K562 (cell line): ENCODE data around the gene CD93. TPM values are rescaled to one million over a fixed set of nuclear protein-coding genes. Genes with fewer than 3 reads are reported as not detected.
A peak's percentile ranks its signal among the peaks of the same experiment; 100 is the strongest.

Experiments used
- ARID1B ChIP-seq: fragments of 450-650 bp; IDR thresholded peaks from 2 replicates; pipeline ENCODE4 v1.6.1; 2016; ENCODE audit warnings: antibody characterized with exemption, mild to moderate bottlenecking, inconsistent platforms
- ARID2 ChIP-seq: fragments of 450-650 bp; IDR thresholded peaks from 2 replicates; pipeline ENCODE4 v1.6.1; 2017; ENCODE audit warnings: antibody characterized with exemption, mild to moderate bottlenecking
- CHCHD3 ChIP-seq: fragments of 250-450 bp; sonication (Bioruptor Pico); IDR thresholded peaks from 2 replicates; pipeline ENCODE4 v2.1.2; 2022; ENCODE audit warnings: mild to moderate bottlenecking
- CHD2 ChIP-seq: IDR thresholded peaks from 2 replicates; pipeline ENCODE4 v1.6.1; 2011; ENCODE audit warnings: low read depth, low read length
- CREBBP ChIP-seq: IDR thresholded peaks from one replicate; pipeline ENCODE4 v1.6.1; 2012; ENCODE audit warnings: low read depth, mild to moderate bottlenecking, control low read depth, inconsistent platforms, low read length
- HOXB6 ChIP-seq: fragments of 250-450 bp; sonication (Bioruptor Pico); IDR thresholded peaks from 2 replicates; pipeline ENCODE4 v1.5.1; 2022; ENCODE audit warnings: mild to moderate bottlenecking, borderline replicate concordance
- LCOR ChIP-seq: sonication (generic); formaldehyde crosslinking; IDR thresholded peaks from 2 replicates; pipeline ENCODE4 v1.8.0; 2022; ENCODE audit warnings: mild to moderate bottlenecking, missing genetic modification reagents
- NR3C1 ChIP-seq: sonication (generic); formaldehyde crosslinking; IDR thresholded peaks from 2 replicates; pipeline ENCODE4 v1.8.1; 2022; ENCODE audit warnings: missing genetic modification reagents
- POU5F1 ChIP-seq: fragments of 150-350 bp; IDR thresholded peaks from 2 replicates; pipeline ENCODE4 v1.6.1; 2014; ENCODE audit warnings: borderline replicate concordance, low read length, low read depth, mild to moderate bottlenecking; ENCODE audit not compliant: partially characterized antibody
- RBM15 ChIP-seq: fragments of 200-400 bp; formaldehyde crosslinking; IDR thresholded peaks from 2 replicates; pipeline ENCODE4 v1.6.1; 2018; ENCODE audit warnings: mild to moderate bottlenecking, low read length, moderate library complexity; ENCODE audit not compliant: insufficient read depth
- TCF3 ChIP-seq: sonication (generic); formaldehyde crosslinking; IDR thresholded peaks from 2 replicates; pipeline ENCODE4 v1.4.0; 2020; ENCODE audit warnings: mild to moderate bottlenecking, missing genetic modification reagents
- ZNF232 ChIP-seq: sonication (generic); formaldehyde crosslinking; IDR thresholded peaks from 2 replicates; pipeline ENCODE4 v1.8.0; 2022; ENCODE audit warnings: mild to moderate bottlenecking, missing genetic modification reagents
- ZNF696 ChIP-seq: fragments of 250-450 bp; sonication (Bioruptor Pico); conservative IDR thresholded peaks from 2 replicates; pipeline ENCODE4 v1.4.0; 2020; ENCODE audit warnings: mild to moderate bottlenecking, moderate library complexity
- ZSCAN32 ChIP-seq: fragments of 450-650 bp; formaldehyde crosslinking; IDR thresholded peaks from 2 replicates; pipeline ENCODE4 v1.4.0; 2020; ENCODE audit warnings: mild to moderate bottlenecking, moderate library complexity
- polyA plus RNA-seq, 8 experiments: library from polyadenylated mRNA; depleted of rRNA in 4 of 8; stranded (reverse) in 5 of 8; unstranded in 3 of 8; fragments of >200 nt; fragmentation: Nextera tagmentation in 2 of 8; fragmentation: Illumina TruSeq in 1 of 8; extraction: Ambion mirVana in 2 of 8; extraction: Trizol in 1 of 8; gene quantifications; 2 replicates each; pipeline versions ENCODE4 v1.2.1 to v1.2.3, GENCODE V29; 2011 to 2014; ENCODE audit warnings: inconsistent platforms in 1 of 8, missing spikeins in 1 of 8
- total RNA-seq, 7 experiments: library from RNA; depleted of rRNA in 6 of 7; stranded (reverse); fragments of >200 nt in 6 of 7; fragmentation: Illumina TruSeq in 2 of 7; extraction: Trizol in 2 of 7; gene quantifications; 2 replicates each; pipeline versions ENCODE4 v1.2.1 to v1.2.3, GENCODE V29; 2011 to 2021; ENCODE audit warnings: low replicate concordance in 1 of 7
- TF ChIP-seq, protein P1 (sequence below): sonication (generic); formaldehyde crosslinking; IDR thresholded peaks from 2 replicates; pipeline ENCODE4 v1.8.1; 2022; ENCODE audit warnings: missing genetic modification reagents
- TF ChIP-seq, protein P2 (sequence below), 2 experiments: IDR thresholded peaks; 2 replicates each; pipeline ENCODE4 v1.6.1; 2012; ENCODE audit warnings: improper control_type of control experiment in 2 of 2, low read depth in 2 of 2, low read length in 2 of 2, borderline replicate concordance in 1 of 2
- TF ChIP-seq, protein P3 (sequence below): fragments of 450-650 bp; IDR thresholded peaks from 2 replicates; pipeline ENCODE4 v1.6.1; 2018; ENCODE audit warnings: mild to moderate bottlenecking, low read depth; ENCODE audit not compliant: partially characterized antibody
- TF ChIP-seq, protein P4 (sequence below): fragments of 200-800 bp; sonication (Bioruptor generic); IDR thresholded peaks from 2 replicates; pipeline ENCODE4 v1.6.1; 2017; ENCODE audit warnings: missing genetic modification characterization, missing compliant biosample characterization
- TF ChIP-seq, protein P5 (sequence below), 2 experiments: IDR thresholded peaks; 2 replicates each; pipeline ENCODE4 v1.6.1; 2011; ENCODE audit warnings: borderline replicate concordance in 1 of 2, control low read depth in 1 of 2, low read depth in 1 of 2, low read length in 1 of 2, mild to moderate bottlenecking in 1 of 2, mixed read lengths in 1 of 2, moderate library complexity in 1 of 2; ENCODE audit not compliant: insufficient read depth in 1 of 2, insufficient read length in 1 of 2, poor library complexity in 1 of 2, severe bottlenecking in 1 of 2; ENCODE audit errors: extremely low read depth in 1 of 2

CD93 gene
- total and polyA plus RNA-seq, 9 of the 15 experiments (the other 6 are each of a cell fraction or from before 2014, with no cell fraction given) = 0.03 to 0.20 (median 0.05) TPM

DNA sequence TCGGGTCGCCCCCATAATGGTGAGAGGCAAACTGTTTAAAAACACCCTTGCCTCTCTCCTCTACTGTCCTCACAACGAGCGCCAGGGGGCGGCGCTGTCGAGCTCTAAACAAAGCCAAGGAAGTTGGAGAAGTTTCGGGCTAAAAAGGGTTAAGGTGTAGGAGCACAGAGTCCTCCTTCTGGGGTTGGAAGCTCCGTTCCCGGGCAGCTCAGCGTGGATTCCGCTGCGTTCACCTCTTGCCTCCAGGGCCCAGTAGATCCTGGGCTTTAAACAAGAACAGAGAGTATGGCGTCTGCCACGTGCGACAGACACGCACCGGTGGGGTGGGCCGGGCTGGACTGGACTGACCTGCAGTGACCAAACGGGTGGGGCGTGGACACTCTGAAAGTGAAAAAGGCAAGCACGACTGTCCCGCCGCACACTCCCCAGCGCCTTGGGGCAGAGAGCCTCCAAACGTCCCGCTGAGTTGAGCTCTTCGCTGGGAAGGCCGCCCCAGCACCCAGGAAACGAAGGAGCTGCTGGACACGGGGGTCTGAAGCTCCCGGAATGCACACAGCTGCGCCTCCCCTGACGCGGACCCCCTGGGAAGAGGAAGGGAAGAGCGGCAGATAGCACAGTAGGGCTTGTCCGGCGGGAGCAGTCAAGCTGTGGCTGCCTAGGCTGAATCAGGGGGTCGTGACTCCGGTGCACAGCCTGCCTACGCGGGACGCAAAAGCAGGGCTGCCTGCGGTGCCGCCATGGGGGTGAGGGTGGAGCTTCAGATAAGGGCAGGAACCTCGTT lies 35.1 kb downstream of the CD93 start (continued):
- TF ChIP-seq ZSCAN32 (CRISPR knock-in tag) (no peak), CHCHD3 (CRISPR knock-in tag) (no peak), ARID2 (0 out of 2 replicates have a peak, but pooled peaks have one; percentile 24), RBM15 (no peak), CHD2 (no peak), LCOR (no peak), ZNF696 (CRISPR knock-in tag) (no peak), CREBBP (no peak), TCF3 (CRISPR knock-in tag) (no peak), HOXB6 (CRISPR knock-in tag) (no peak), ARID1B (peak; percentile 20; the same call in 1 of the 2 replicates), POU5F1 (no peak), ZNF232 (CRISPR knock-in tag) (peak; percentile 72; the same call in 1 of the 2 replicates), NR3C1 (CRISPR knock-in tag) (no peak)
- TF ChIP-seq, protein P1, sequence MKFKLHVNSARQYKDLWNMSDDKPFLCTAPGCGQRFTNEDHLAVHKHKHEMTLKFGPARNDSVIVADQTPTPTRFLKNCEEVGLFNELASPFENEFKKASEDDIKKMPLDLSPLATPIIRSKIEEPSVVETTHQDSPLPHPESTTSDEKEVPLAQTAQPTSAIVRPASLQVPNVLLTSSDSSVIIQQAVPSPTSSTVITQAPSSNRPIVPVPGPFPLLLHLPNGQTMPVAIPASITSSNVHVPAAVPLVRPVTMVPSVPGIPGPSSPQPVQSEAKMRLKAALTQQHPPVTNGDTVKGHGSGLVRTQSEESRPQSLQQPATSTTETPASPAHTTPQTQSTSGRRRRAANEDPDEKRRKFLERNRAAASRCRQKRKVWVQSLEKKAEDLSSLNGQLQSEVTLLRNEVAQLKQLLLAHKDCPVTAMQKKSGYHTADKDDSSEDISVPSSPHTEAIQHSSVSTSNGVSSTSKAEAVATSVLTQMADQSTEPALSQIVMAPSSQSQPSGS (CRISPR knock-in tag) = no peak
- TF ChIP-seq, protein P2, sequence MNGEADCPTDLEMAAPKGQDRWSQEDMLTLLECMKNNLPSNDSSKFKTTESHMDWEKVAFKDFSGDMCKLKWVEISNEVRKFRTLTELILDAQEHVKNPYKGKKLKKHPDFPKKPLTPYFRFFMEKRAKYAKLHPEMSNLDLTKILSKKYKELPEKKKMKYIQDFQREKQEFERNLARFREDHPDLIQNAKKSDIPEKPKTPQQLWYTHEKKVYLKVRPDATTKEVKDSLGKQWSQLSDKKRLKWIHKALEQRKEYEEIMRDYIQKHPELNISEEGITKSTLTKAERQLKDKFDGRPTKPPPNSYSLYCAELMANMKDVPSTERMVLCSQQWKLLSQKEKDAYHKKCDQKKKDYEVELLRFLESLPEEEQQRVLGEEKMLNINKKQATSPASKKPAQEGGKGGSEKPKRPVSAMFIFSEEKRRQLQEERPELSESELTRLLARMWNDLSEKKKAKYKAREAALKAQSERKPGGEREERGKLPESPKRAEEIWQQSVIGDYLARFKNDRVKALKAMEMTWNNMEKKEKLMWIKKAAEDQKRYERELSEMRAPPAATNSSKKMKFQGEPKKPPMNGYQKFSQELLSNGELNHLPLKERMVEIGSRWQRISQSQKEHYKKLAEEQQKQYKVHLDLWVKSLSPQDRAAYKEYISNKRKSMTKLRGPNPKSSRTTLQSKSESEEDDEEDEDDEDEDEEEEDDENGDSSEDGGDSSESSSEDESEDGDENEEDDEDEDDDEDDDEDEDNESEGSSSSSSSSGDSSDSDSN (IDR thresholded peaks at IDR 0.05; ENCODE audit: borderline replicate concordance in 1 of 2, low read depth in 2 of 2, low read length in 2 of 2) = no peak
- TF ChIP-seq, protein P3, sequence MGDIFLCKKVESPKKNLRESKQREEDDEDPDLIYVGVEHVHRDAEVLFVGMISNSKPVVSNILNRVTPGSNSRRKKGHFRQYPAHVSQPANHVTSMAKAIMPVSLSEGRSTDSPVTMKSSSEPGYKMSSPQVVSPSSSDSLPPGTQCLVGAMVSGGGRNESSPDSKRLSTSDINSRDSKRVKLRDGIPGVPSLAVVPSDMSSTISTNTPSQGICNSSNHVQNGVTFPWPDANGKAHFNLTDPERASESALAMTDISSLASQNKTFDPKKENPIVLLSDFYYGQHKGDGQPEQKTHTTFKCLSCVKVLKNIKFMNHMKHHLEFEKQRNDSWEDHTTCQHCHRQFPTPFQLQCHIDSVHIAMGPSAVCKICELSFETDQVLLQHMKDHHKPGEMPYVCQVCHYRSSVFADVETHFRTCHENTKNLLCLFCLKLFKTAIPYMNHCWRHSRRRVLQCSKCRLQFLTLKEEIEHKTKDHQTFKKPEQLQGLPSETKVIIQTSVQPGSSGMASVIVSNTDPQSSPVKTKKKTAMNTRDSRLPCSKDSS = no peak
- TF ChIP-seq, protein P4, sequence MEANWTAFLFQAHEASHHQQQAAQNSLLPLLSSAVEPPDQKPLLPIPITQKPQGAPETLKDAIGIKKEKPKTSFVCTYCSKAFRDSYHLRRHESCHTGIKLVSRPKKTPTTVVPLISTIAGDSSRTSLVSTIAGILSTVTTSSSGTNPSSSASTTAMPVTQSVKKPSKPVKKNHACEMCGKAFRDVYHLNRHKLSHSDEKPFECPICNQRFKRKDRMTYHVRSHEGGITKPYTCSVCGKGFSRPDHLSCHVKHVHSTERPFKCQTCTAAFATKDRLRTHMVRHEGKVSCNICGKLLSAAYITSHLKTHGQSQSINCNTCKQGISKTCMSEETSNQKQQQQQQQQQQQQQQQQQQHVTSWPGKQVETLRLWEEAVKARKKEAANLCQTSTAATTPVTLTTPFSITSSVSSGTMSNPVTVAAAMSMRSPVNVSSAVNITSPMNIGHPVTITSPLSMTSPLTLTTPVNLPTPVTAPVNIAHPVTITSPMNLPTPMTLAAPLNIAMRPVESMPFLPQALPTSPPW (CRISPR knock-in tag) = peak; percentile 42; the same call in 1 of the 2 replicates
- TF ChIP-seq, protein P5, sequence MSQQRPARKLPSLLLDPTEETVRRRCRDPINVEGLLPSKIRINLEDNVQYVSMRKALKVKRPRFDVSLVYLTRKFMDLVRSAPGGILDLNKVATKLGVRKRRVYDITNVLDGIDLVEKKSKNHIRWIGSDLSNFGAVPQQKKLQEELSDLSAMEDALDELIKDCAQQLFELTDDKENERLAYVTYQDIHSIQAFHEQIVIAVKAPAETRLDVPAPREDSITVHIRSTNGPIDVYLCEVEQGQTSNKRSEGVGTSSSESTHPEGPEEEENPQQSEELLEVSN (IDR thresholded peaks at IDR 0.05; ENCODE audit: borderline replicate concordance in 1 of 2, extremely low read depth in 1 of 2, insufficient read depth in 1 of 2, insufficient read length in 1 of 2, low read depth in 1 of 2, low read length in 1 of 2, poor library complexity in 1 of 2, severe bottlenecking in 1 of 2) = peak; percentile 43 to 62
